Measurements from ENCODE around the gene GINS2.

Gene GINS2

DNA sequence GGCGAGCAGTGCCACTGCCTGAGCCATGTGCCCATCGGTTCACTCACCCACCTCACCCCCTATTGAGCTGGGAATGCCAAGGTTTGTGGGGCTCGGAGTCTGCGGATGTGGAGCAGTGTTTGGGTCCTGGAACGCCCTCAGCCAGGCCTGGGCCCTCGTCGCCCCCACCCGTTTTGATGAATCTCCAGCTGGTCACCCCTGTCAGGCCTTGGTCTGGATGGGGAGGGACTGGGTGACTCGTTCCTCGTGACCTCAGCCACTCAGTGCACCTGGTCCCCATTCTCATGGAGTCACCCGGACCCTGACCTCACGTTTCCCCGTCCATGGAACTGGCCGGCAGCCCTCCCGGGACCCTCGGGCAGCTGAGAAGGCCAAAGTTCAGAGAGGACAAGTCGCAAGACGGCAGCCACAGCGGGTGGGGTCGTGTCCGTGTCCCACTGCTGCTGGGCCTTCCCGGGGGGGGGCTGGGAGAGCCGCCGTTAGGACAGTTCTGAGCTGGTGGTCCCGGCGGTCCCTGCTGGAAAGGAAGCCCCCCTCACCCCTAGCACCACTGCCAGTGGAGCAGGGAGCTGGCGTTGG lies 52.4 kb downstream of the GINS2 start:
- no peak overlapping the region for H3K4me3 ChIP-seq (ENCODE audit: low read length)
- TF ChIP-seq ZNF274 (IDR thresholded peaks at IDR 0.05; ENCODE audit: low read depth, low read length): no peak

DNA sequence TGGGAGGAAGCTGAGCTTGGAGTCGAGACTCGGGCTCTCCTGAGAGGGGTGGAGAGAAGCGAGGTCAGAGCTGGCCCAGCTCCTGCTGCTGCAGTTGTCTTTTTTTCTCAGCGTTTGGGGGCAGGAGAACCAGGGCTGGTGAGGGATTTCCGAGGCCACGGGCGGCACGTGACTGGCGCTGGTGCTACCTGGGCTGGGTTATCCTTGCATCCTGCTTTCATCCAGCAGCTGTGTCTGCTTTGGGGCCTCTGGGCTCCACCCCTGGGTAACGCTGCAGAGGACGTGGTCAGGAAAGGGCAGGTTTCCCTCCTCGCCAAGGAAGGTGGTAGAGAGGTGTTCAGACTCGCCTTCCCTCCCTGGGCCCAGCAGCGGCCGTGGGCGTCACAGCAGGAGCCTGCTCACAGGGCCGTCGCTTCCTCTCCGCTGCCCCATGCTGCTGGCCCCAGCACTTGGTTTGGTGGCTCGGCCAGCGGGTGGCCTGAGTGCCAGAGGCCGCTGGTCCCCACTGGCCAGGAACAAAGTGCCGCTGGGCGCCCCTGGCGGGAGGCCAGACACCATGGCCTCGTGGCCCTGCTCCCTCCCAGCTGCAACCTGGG lies 53.1 kb downstream of the GINS2 start:
- no peak for TF ChIP-seq ZNF274 (IDR thresholded peaks at IDR 0.05; ENCODE audit: low read depth, low read length)
- H3K4me3 ChIP-seq (ENCODE audit: low read length): no peak overlapping the region

- TF ChIP-seq ZNF274 (IDR thresholded peaks at IDR 0.05; ENCODE audit: low read depth, low read length): no peak
- no peak overlapping the region for H3K4me3 ChIP-seq (ENCODE audit: low read length)
Observed at GRCh38 chr16:85634747-85635544, 53.8 kb downstream of the GINS2 start.

DNA sequence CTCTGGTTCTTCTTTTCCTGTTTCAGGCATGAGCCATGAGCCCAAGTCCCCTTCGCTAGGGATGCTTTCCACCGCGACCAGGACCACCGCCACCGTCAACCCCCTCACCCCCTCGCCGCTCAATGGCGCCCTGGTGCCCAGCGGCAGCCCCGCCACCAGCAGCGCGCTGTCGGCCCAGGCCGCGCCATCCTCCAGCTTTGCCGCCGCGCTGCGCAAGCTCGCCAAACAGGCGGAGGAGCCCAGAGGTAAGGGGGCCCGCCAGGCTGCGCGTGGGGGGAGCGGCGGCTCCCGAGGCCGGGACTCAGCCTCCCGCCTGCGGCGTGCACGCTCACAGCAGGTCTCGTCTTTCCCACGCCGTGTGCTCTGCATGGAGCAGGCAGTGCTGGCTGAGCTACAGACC lies 54.9 kb downstream of the GINS2 start:
- H3K4me3 ChIP-seq (ENCODE audit: low read length): no peak overlapping the region
- no peak for TF ChIP-seq ZNF274 (IDR thresholded peaks at IDR 0.05; ENCODE audit: low read depth, low read length)

- no peak overlapping the region for H3K4me3 ChIP-seq (ENCODE audit: low read length)
- TF ChIP-seq ZNF274 (IDR thresholded peaks at IDR 0.05; ENCODE audit: low read depth, low read length): no peak
Observed at GRCh38 chr16:85633438-85633743, 55.4 kb downstream of the GINS2 start.

DNA sequence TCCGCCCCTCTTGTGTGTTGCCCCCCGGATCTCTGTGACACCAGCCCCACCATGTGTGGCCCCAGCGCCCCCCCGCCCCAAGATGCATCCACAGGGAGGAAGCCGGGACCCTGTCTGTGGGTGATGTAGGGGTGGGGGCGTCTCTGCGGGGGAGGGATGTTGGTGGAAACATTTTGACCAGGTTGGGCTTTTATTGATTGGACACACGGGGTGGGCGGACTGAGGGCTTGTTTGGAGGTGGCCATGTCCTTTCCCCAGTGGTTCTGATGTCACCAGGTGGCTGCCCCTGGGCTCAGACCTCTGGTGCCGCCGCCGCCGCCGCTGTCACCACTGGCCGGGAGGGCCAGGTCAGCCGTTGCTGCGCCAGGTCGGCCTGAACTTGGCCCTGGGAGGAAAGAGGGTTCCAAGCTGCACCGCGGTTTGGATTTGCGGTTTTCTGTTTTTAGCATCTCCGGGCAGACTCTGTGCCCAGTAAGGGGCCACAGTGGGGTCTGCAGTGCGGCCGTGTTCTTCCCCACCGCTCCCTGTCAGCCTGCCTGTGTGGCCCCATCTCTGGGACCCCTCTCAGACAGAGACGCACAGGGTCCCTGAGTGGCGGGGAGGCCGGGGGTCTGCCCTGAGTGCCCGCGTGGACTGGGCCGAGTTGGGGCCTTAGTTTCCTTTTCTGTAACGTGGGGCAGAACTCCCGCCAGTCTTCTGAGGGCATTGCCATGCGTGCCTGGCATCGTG lies 55.9 kb downstream of the GINS2 start:
- TF ChIP-seq ZNF274 (IDR thresholded peaks at IDR 0.05; ENCODE audit: low read depth, low read length): no peak
- H3K4me3 ChIP-seq (ENCODE audit: low read length): no peak overlapping the region

DNA sequence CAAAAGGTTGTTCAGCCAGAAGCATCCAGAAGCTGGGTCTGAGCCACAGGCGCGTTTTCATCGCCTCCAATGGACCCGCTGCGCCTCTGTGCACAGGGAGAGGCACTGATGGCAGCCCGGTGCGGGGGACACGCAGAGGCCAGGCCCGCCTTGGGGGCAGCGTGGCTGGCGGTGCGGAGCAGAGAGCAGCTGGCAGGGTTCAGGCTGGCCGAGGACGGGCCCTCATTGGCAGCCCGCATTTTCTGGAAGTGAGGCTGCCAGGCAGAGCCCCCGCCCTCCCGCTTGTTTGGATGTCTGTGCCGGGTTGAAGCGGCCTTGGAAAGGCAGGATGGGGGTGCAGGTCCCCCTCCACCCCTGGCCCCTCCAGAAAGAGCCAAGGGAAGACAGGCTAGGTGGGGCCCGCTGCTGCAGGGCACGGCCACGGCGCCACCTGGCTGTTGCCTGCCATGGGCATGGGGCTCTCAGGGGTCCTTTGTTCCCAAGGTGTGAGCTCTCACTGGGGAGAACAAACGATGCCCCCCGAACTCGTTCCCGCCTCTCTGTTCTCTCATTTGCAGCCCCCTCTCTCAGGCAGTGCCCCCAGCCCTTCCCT lies 56.9 kb downstream of the GINS2 start:
- no peak for TF ChIP-seq ZNF274 (IDR thresholded peaks at IDR 0.05; ENCODE audit: low read depth, low read length)
- H3K4me3 ChIP-seq (ENCODE audit: low read length): no peak overlapping the region

DNA sequence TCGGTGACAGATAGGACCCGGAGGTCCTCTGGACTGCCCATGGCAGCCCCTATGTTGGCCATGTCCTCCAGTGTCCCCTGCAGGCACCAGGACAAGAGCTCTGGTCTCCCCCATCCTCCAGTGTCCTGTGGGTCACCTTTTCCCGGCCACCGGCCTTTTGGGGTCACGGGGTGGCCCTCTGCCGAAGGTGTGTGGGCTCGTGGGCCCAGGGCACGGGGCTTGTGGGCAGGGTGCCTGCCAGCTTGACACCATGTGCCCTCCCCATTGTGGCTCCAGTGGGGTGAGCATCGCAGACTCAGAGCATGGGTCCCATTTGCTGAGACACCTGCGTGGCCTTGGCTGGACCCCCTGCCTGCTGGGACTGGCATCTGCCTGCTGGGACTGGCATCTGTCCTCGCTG lies 57.5 kb downstream of the GINS2 start:
- no peak for TF ChIP-seq ZNF274 (IDR thresholded peaks at IDR 0.05; ENCODE audit: low read depth, low read length)
- H3K4me3 ChIP-seq (ENCODE audit: low read length): no peak overlapping the region

DNA sequence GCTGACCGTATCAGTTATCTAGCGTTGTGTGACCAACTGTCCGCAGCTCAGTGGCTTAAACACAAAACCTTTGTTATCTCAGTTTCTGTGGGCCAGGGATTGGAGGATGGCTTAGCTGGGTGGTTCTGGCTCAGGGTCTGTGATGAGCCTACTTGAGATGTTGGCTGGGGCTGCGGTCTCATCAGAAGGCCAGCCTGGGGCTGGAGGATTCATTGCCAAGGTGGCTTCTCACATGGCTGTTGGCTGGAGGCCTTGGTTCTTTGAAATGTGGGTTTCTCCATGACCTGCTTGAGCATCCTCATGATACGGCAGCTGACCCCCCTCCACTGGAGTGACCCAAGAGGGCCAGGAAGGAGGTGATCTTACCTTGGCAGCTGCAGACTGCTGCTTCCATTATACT lies 58.9 kb downstream of the GINS2 start:
- no peak for TF ChIP-seq ZNF274 (IDR thresholded peaks at IDR 0.05; ENCODE audit: low read depth, low read length)
- no peak overlapping the region for H3K4me3 ChIP-seq (ENCODE audit: low read length)

- no peak overlapping the region for H3K4me3 ChIP-seq (ENCODE audit: low read length)
- TF ChIP-seq ZNF274 (IDR thresholded peaks at IDR 0.05; ENCODE audit: low read depth, low read length): no peak
Observed at GRCh38 chr16:85629326-85629725, 59.4 kb downstream of the GINS2 start.

DNA sequence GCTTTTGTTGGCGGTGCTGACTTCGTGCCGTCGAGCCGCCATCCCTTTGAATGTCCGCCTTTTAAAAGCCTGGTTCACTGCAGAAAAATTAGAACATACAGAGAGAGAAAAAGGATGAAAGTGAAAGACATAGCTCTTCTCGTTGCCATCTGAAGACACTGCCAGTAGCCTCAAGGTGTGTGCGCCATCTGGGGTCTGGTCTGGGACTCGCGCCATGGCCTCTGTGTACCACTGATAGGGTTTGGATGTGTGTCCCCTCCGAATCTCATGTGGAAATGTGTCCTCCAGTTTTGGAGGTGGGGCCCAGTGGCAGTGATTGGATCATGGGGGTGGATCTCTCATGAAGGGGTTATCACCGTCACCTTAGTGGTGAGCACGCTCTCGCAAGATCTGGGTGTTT lies 60.1 kb downstream of the GINS2 start:
- no peak for TF ChIP-seq ZNF274 (IDR thresholded peaks at IDR 0.05; ENCODE audit: low read depth, low read length)
- H3K4me3 ChIP-seq (ENCODE audit: low read length): no peak overlapping the region

DNA sequence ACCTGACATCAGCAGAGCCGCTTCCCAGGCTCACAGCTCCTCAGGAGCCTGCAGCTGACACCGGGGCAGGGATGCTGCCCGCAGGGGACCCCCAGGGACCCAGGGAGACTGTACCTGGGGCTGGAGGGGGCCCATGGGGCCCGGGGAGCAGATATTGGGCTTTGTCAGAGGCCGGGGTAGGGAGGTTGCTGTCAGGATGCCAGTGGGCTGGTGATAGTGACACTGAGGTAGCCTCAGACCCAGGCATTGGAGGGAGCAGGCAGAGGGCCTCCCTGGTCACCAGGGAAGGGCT lies 60.5 kb downstream of the GINS2 start:
- TF ChIP-seq ZNF274 (IDR thresholded peaks at IDR 0.05; ENCODE audit: low read depth, low read length): no peak
- H3K4me3 ChIP-seq (ENCODE audit: low read length): no peak overlapping the region

DNA sequence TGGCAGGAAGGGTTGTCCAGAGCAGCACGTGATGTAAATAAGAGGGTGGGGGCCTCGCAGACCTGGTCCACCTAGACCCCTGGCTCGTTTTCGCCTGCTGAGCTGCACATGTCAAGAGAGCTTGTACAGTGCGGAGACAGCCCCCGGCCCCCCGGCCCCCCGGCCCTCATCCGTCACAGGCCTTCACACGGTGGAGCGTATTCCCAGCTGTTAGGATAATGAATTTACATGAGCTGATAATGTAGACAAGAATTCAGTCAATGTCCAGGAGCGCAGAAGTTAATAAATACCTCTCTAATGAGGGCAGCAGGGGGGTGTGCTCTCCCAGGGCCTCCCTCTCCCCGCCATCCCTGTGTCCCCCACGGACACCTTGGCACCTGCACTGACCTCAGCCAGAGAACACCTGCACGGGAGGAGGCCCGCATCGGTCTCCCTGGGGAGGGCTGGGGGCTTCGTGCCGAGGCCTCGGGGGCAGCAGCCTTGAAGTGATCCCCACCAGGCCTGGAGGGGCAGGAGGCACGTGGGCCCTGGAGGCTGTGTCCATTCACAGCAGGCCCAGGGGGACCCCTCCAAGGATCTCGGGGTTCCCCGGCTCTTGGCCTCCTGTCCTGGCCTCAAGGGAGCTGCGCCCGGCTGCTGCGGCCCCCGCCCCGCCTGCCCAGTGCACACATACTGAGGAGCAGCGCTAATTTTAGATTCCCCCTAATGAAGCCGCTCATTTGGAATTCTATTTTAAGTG lies 61.1 kb downstream of the GINS2 start:
- TF ChIP-seq ZNF274 (IDR thresholded peaks at IDR 0.05; ENCODE audit: low read depth, low read length): no peak
- no peak overlapping the region for H3K4me3 ChIP-seq (ENCODE audit: low read length)

DNA sequence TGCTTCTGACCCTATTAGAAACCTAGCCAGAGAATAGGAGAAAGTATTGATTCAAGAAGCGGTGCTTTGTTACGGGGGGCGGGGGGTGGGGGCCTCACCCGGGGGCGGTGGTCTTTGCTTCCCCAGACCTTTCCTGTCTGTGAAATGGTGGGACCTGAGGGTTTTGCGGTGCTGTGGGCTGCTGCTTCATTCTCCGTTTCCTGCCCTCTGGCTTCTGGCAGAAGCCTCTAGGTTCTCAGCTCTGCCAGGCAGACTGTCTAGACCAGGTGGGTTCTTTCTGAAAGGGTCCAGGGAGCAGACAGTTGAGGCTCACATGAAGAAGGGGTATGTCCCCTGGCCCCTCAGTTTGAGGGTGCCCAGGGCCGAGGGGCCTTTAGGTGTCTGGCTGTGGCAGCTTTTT lies 61.7 kb downstream of the GINS2 start:
- TF ChIP-seq ZNF274 (IDR thresholded peaks at IDR 0.05; ENCODE audit: low read depth, low read length): no peak
- H3K4me3 ChIP-seq (ENCODE audit: low read length): no peak overlapping the region
